ENCODE measurements around the gene PAQR7. TPM values are rescaled to one million over a fixed set of nuclear protein-coding genes. Genes with fewer than 3 reads are reported as not detected.

PAQR7 gene
- total RNA-seq, 1 experiment from 2014 or later, result 6.7 TPM

DNA sequence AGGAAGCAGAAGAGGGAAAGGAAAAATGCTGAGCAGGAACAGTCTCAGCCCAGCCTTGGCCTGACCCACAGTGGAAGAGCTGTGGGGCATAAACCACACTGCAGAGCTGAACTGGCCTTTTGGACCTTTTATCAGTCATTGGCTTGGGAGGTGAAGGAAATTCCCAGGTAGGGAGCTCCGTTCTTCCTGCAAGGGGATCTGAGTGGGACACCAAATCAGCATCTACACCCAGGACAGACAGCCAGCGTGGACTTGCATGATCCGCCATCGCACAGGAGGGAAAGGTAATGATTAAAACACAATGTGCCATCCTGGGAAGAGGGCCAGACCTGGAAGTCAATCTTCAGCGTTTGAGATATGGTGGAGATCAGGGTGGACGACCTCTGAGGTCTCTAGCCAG, 56.9 kb downstream of the PAQR7 start:
- no peak for DNase-seq (ENCODE audit: low spot score)
- peaks cover 35% of the 10 kb centered on the region for H3K4me1 Mint-ChIP-seq
- peaks cover 9% of the 10 kb centered on the region; the same call in 1 of the 2 replicates for H3K36me3 Mint-ChIP-seq
- H3K27me3 Mint-ChIP-seq (ENCODE audit: low read depth), result peaks cover 10% of the 10 kb centered on the region
- no peaks in the 10 kb centered on the region for H3K9me3 Mint-ChIP-seq
- POLR2A ChIA-PET, result interaction anchor here (0.5 kb wide), 2 partner anchors 73 to 646 kb away, joined by 3 read pairs; no protein-coding TSS in a partner anchor
- H3K27ac Mint-ChIP-seq, result peak overlapping the region; percentile 95
- TF ChIP-seq GABPB1 (CRISPR knock-in tag; IDR thresholded peaks at IDR 0.05) (no peak), PRRX2 (CRISPR knock-in tag; IDR thresholded peaks at IDR 0.05) (no peak), NFYB (CRISPR knock-in tag; conservative IDR thresholded peaks at IDR 0.05; ENCODE audit: low read depth) (no peak), NFATC4 (CRISPR knock-in tag; IDR thresholded peaks at IDR 0.05) (no peak), FOXJ3 (CRISPR knock-in tag; IDR thresholded peaks at IDR 0.05; ENCODE audit: borderline replicate concordance) (no peak), SOX15 (CRISPR knock-in tag; IDR thresholded peaks at IDR 0.05) (no peak), JUN (CRISPR knock-in tag; IDR thresholded peaks at IDR 0.05) (no peak), SMAD4 (CRISPR knock-in tag; IDR thresholded peaks at IDR 0.05) (no peak), ZNF423 (CRISPR knock-in tag; IDR thresholded peaks at IDR 0.05) (no peak), ELF4 (CRISPR knock-in tag; IDR thresholded peaks at IDR 0.05; ENCODE audit: low read depth) (no peak), ETV6 (CRISPR knock-in tag; IDR thresholded peaks at IDR 0.05) (no peak)
- TF ChIP-seq, protein P1, sequence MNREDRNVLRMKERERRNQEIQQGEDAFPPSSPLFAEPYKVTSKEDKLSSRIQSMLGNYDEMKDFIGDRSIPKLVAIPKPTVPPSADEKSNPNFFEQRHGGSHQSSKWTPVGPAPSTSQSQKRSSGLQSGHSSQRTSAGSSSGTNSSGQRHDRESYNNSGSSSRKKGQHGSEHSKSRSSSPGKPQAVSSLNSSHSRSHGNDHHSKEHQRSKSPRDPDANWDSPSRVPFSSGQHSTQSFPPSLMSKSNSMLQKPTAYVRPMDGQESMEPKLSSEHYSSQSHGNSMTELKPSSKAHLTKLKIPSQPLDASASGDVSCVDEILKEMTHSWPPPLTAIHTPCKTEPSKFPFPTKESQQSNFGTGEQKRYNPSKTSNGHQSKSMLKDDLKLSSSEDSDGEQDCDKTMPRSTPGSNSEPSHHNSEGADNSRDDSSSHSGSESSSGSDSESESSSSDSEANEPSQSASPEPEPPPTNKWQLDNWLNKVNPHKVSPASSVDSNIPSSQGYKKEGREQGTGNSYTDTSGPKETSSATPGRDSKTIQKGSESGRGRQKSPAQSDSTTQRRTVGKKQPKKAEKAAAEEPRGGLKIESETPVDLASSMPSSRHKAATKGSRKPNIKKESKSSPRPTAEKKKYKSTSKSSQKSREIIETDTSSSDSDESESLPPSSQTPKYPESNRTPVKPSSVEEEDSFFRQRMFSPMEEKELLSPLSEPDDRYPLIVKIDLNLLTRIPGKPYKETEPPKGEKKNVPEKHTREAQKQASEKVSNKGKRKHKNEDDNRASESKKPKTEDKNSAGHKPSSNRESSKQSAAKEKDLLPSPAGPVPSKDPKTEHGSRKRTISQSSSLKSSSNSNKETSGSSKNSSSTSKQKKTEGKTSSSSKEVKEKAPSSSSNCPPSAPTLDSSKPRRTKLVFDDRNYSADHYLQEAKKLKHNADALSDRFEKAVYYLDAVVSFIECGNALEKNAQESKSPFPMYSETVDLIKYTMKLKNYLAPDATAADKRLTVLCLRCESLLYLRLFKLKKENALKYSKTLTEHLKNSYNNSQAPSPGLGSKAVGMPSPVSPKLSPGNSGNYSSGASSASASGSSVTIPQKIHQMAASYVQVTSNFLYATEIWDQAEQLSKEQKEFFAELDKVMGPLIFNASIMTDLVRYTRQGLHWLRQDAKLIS (CRISPR knock-in tag; IDR thresholded peaks at IDR 0.05; ENCODE audit: borderline replicate concordance), result no peak
- TF ChIP-seq, protein P2, sequence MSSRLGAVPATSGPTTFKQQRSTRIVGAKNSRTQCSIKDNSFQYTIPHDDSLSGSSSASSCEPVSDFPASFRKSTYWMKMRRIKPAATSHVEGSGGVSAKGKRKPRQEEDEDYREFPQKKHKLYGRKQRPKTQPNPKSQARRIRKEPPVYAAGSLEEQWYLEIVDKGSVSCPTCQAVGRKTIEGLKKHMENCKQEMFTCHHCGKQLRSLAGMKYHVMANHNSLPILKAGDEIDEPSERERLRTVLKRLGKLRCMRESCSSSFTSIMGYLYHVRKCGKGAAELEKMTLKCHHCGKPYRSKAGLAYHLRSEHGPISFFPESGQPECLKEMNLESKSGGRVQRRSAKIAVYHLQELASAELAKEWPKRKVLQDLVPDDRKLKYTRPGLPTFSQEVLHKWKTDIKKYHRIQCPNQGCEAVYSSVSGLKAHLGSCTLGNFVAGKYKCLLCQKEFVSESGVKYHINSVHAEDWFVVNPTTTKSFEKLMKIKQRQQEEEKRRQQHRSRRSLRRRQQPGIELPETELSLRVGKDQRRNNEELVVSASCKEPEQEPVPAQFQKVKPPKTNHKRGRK (CRISPR knock-in tag; IDR thresholded peaks at IDR 0.05; ENCODE audit: borderline replicate concordance), result no peak
- TF ChIP-seq, protein P3, sequence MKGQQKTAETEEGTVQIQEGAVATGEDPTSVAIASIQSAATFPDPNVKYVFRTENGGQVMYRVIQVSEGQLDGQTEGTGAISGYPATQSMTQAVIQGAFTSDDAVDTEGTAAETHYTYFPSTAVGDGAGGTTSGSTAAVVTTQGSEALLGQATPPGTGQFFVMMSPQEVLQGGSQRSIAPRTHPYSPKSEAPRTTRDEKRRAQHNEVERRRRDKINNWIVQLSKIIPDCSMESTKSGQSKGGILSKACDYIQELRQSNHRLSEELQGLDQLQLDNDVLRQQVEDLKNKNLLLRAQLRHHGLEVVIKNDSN (CRISPR knock-in tag; IDR thresholded peaks at IDR 0.05), result no peak
- TF ChIP-seq, protein P4, sequence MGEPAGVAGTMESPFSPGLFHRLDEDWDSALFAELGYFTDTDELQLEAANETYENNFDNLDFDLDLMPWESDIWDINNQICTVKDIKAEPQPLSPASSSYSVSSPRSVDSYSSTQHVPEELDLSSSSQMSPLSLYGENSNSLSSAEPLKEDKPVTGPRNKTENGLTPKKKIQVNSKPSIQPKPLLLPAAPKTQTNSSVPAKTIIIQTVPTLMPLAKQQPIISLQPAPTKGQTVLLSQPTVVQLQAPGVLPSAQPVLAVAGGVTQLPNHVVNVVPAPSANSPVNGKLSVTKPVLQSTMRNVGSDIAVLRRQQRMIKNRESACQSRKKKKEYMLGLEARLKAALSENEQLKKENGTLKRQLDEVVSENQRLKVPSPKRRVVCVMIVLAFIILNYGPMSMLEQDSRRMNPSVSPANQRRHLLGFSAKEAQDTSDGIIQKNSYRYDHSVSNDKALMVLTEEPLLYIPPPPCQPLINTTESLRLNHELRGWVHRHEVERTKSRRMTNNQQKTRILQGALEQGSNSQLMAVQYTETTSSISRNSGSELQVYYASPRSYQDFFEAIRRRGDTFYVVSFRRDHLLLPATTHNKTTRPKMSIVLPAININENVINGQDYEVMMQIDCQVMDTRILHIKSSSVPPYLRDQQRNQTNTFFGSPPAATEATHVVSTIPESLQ (CRISPR knock-in tag; IDR thresholded peaks at IDR 0.05), result no peak
- TF ChIP-seq, protein P5, sequence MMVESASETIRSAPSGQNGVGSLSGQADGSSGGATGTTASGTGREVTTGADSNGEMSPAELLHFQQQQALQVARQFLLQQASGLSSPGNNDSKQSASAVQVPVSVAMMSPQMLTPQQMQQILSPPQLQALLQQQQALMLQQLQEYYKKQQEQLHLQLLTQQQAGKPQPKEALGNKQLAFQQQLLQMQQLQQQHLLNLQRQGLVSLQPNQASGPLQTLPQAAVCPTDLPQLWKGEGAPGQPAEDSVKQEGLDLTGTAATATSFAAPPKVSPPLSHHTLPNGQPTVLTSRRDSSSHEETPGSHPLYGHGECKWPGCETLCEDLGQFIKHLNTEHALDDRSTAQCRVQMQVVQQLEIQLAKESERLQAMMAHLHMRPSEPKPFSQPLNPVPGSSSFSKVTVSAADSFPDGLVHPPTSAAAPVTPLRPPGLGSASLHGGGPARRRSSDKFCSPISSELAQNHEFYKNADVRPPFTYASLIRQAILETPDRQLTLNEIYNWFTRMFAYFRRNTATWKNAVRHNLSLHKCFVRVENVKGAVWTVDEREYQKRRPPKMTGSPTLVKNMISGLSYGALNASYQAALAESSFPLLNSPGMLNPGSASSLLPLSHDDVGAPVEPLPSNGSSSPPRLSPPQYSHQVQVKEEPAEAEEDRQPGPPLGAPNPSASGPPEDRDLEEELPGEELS (CRISPR knock-in tag; IDR thresholded peaks at IDR 0.05), result no peak
- TF ChIP-seq, protein P6, sequence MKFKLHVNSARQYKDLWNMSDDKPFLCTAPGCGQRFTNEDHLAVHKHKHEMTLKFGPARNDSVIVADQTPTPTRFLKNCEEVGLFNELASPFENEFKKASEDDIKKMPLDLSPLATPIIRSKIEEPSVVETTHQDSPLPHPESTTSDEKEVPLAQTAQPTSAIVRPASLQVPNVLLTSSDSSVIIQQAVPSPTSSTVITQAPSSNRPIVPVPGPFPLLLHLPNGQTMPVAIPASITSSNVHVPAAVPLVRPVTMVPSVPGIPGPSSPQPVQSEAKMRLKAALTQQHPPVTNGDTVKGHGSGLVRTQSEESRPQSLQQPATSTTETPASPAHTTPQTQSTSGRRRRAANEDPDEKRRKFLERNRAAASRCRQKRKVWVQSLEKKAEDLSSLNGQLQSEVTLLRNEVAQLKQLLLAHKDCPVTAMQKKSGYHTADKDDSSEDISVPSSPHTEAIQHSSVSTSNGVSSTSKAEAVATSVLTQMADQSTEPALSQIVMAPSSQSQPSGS (CRISPR knock-in tag; IDR thresholded peaks at IDR 0.05; ENCODE audit: borderline replicate concordance, low read depth), result no peak
- peak overlapping the region; percentile 98 for H3K4me3 Mint-ChIP-seq
- no peak for ATAC-seq
- CTCF ChIA-PET, result interaction anchor here (1.0 to 5.5 kb wide), 19 partner anchors 8 to 253 kb away, joined by 3 to 26 read pairs (median 5); partner anchors contain the start of genes PAFAH2, PAQR7 and SELENON

Measured in WTC11 (cell line).